Hepatocyte (in vitro differentiated cells): ENCODE results near the gene GPR55. TPM values are rescaled to one million over a fixed set of nuclear protein-coding genes. Genes with fewer than 3 reads are reported as not detected.

ENCODE experiments used
- DNase-seq: peaks from one replicate; pipeline ENCODE4 v3.0.0-alpha.2; 2016; ENCODE audit warnings: low spot score
- H2AFZ ChIP-seq: fragments of 200-600 bp; sonication (generic); 2 replicates; pipeline ENCODE4 v1.6.0; 2016; ENCODE audit warnings: antibody characterized with exemption, mild to moderate bottlenecking
- H3K27ac ChIP-seq: fragments of 200-600 bp; sonication (generic); 2 replicates; pipeline ENCODE4 v1.5.1; 2016; ENCODE audit warnings: mild to moderate bottlenecking
- H3K27me3 ChIP-seq: fragments of 200-600 bp; sonication (generic); 2 replicates; pipeline ENCODE4 v1.6.1; 2016
- H3K36me3 ChIP-seq: fragments of 200-600 bp; sonication (generic); replicated peaks from 2 replicates; pipeline ENCODE4 v1.5.1; 2016; ENCODE audit warnings: low read depth; ENCODE audit not compliant: insufficient read depth
- H3K4me1 ChIP-seq: fragments of 200-600 bp; sonication (generic); 2 replicates; pipeline ENCODE4 v1.5.1; 2016; ENCODE audit warnings: mild to moderate bottlenecking, moderate library complexity; ENCODE audit not compliant: insufficient read depth
- H3K4me2 ChIP-seq: fragments of 200-600 bp; sonication (generic); 2 replicates; pipeline ENCODE4 v1.6.0; 2016
- H3K4me3 ChIP-seq: fragments of 200-600 bp; sonication (generic); 2 replicates; pipeline ENCODE4 v1.5.1; 2016; ENCODE audit warnings: mild to moderate bottlenecking
- H3K79me2 ChIP-seq: fragments of 200-600 bp; sonication (generic); 2 replicates; pipeline ENCODE4 v1.6.0; 2017; ENCODE audit warnings: mild to moderate bottlenecking
- H3K9me2 ChIP-seq: fragments of 200-600 bp; sonication (generic); replicated peaks from 2 replicates; pipeline ENCODE4 v1.6.0; 2017; ENCODE audit warnings: mild to moderate bottlenecking; ENCODE audit not compliant: insufficient read depth
- H3K9me3 ChIP-seq: fragments of 200-600 bp; sonication (generic); 2 replicates; pipeline ENCODE4 v1.5.1; 2016; ENCODE audit warnings: low read depth, mild to moderate bottlenecking
- H4K20me1 ChIP-seq: fragments of 200-600 bp; sonication (generic); 2 replicates; pipeline ENCODE4 v1.6.0; 2016; ENCODE audit warnings: mild to moderate bottlenecking; ENCODE audit not compliant: insufficient read depth, poor library complexity, severe bottlenecking
- EZH2 ChIP-seq: fragments of 200-600 bp; sonication (generic); IDR thresholded peaks from 2 replicates; pipeline ENCODE4 v1.6.1; 2016; ENCODE audit warnings: antibody characterized with exemption, mild to moderate bottlenecking, borderline replicate concordance
- EZH2phosphoT487 ChIP-seq: fragments of 200-600 bp; sonication (generic); IDR thresholded peaks from one replicate; pipeline ENCODE4 v1.6.1; 2018; ENCODE audit warnings: antibody characterized with exemption, mild to moderate bottlenecking, low read depth, moderate library complexity; ENCODE audit not compliant: unreplicated experiment, severe bottlenecking
- WGBS: methylation state at CpG from one replicate; pipeline ENCODE4 v1.1.6; 2016; ENCODE audit warnings: low lambda C conversion rate; ENCODE audit errors: missing lambda C conversion rate; 5-methylcytosine and 5-hydroxymethylcytosine counted together
- polyA plus RNA-seq: library from polyadenylated mRNA; unstranded; fragments of >200 nt; fragmentation: Nextera tagmentation; extraction: Ambion mirVana; gene quantifications from 2 replicates; pipeline ENCODE4 v1.2.1, GENCODE V29; 2016
- total RNA-seq: library from RNA; depleted of rRNA; stranded (reverse); fragments of >200 nt; gene quantifications from 2 replicates; pipeline ENCODE4 v1.2.3, GENCODE V29; 2014
- TF ChIP-seq, protein P1 (sequence below): fragments of 200-600 bp; sonication (generic); IDR thresholded peaks from 2 replicates; pipeline ENCODE4 v1.5.1; 2016; ENCODE audit warnings: antibody characterized with exemption, mild to moderate bottlenecking; ENCODE audit not compliant: poor library complexity

GPR55 gene
- total and polyA plus RNA-seq, 2 experiments from 2014 or later, result 0.83 TPM; not detected in 1

DNA sequence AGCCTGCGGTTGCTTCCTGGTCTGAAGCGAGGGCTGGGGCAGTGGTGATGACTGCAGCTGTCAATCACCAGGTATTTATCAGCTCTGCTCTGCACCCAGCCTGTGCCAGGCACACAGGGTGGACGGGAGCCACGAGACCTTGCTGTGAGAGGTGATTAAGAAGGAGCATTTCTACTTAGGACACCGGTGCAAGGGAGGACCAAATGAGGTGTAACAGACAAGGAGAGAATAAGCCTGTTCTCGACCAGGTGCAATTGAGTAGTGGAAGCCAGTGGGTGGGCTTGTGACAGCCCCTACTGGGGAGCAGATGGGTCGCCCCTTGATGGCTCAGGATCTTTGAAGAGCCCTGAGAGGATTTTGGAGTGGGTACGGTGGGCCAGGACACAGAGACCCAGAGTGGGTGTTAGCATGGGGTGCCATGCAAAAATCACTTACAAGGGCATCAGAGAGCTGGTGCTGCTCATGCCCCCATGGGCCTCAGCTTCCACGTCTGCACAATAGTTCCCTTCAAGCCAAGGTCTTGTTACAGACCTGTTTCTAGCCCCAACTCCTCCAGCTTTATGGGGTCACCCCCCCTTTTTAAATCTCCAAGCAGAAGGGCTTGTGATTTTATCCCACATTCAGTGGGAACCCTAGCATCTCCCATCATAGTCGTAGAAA lies 24.6 kb downstream of the GPR55 start:
- Histone ChIP-seq H2AFZ (no peak overlapping the region), H4K20me1 (no peaks in the 10 kb centered on the region), H3K4me3 (no peak overlapping the region), H3K9me2 (no peaks in the 10 kb centered on the region), H3K9me3 (no peaks in the 10 kb centered on the region), H3K79me2 (no peaks in the 10 kb centered on the region), H3K36me3 (no peaks in the 10 kb centered on the region), H3K4me1 (peaks cover 1% of the 10 kb centered on the region), H3K27ac (no peak overlapping the region), H3K27me3 (peaks cover 3% of the 10 kb centered on the region), H3K4me2 (no peak overlapping the region)
- 87% methylated on average over 10 of the region's 10 CpGs for WGBS
- DNase-seq, result no peak
- no peak for TF ChIP-seq EZH2phosphoT487
- no peak for TF ChIP-seq EZH2
- TF ChIP-seq, protein P1, sequence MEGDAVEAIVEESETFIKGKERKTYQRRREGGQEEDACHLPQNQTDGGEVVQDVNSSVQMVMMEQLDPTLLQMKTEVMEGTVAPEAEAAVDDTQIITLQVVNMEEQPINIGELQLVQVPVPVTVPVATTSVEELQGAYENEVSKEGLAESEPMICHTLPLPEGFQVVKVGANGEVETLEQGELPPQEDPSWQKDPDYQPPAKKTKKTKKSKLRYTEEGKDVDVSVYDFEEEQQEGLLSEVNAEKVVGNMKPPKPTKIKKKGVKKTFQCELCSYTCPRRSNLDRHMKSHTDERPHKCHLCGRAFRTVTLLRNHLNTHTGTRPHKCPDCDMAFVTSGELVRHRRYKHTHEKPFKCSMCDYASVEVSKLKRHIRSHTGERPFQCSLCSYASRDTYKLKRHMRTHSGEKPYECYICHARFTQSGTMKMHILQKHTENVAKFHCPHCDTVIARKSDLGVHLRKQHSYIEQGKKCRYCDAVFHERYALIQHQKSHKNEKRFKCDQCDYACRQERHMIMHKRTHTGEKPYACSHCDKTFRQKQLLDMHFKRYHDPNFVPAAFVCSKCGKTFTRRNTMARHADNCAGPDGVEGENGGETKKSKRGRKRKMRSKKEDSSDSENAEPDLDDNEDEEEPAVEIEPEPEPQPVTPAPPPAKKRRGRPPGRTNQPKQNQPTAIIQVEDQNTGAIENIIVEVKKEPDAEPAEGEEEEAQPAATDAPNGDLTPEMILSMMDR, result no peak

DNA sequence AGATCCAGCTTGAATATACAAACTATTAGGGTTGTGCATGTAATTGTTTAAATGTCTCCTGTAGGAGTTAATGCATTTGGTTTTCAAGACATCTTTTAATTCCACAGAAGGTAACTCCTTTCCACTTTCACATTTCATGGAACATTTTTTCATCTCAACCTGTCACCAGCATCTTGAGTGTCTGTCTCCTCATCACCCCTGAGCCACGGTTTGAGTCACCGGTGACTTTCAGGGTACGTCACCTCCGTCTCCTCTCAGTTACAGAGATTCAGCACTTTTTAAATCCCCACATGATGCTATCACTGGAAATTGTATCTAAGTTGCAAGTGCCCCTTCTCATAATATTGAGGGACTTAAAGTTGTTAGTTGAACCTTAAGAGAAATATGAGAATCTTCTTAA lies 25.3 kb downstream of the GPR55 start:
- peaks cover 3% of the 10 kb centered on the region for H3K27me3 ChIP-seq
- TF ChIP-seq, protein P1, result no peak
- TF ChIP-seq EZH2phosphoT487 (no peak), EZH2 (no peak)
- peaks cover 6% of the 10 kb centered on the region for H3K4me1 ChIP-seq
- H3K36me3 ChIP-seq, result no peaks in the 10 kb centered on the region
- no peaks in the 10 kb centered on the region for H4K20me1 ChIP-seq
- no peaks in the 10 kb centered on the region for H3K79me2 ChIP-seq
- no peaks in the 10 kb centered on the region for H3K9me3 ChIP-seq
- no peak overlapping the region for H3K27ac ChIP-seq
- H3K4me3 ChIP-seq, result no peak overlapping the region
- 92% methylated on average over 4 of the region's 4 CpGs for WGBS
- no peak overlapping the region for H3K4me2 ChIP-seq
- no peak overlapping the region for H2AFZ ChIP-seq
- no peaks in the 10 kb centered on the region for H3K9me2 ChIP-seq
- DNase-seq, result no peak

DNA sequence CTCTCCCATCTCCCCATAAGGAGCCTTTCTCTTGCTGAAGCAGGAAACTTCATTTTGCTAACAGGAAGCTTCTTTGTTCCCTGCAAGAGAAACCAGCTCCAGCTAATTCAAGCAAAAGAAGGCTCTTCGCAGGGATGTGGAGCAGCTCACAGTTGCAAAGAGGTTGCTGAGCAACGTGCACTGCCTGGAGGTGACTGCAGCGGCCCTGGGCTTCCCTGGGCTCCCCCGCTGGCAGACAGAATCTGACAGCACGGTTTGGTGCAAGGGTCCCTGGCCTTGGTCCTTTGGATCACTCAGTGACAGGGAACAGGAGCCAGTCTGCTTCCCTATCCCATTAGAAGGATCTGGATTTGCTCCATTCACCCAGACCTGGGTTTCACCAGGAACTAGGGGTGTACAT lies 25.8 kb downstream of the GPR55 start:
- TF ChIP-seq EZH2phosphoT487 (no peak), EZH2 (no peak)
- TF ChIP-seq, protein P1, result no peak
- Histone ChIP-seq H3K4me2 (no peak overlapping the region), H3K4me3 (no peak overlapping the region), H3K9me3 (no peaks in the 10 kb centered on the region), H2AFZ (no peak overlapping the region), H3K79me2 (no peaks in the 10 kb centered on the region), H3K27ac (no peak overlapping the region), H3K27me3 (peaks cover 3% of the 10 kb centered on the region), H3K4me1 (peaks cover 6% of the 10 kb centered on the region), H3K36me3 (no peaks in the 10 kb centered on the region), H3K9me2 (no peaks in the 10 kb centered on the region), H4K20me1 (no peaks in the 10 kb centered on the region)
- WGBS, result 34% methylated on average over 5 of the region's 5 CpGs
- DNase-seq, result no peak
